GM19238 (cell line): ENCODE results near the gene RAB1B.
A peak's percentile ranks its signal among the peaks of the same experiment; 100 is the strongest.
"Not testable (repeated sequence)": the region's sequence is repeated elsewhere in the genome, so short reads cannot be mapped to it uniquely, and the experiment has no call there.

Experiments used
- DNase-seq: peaks from one replicate; pipeline ENCODE4 v3.0.0; 2011; ENCODE audit warnings: low spot score; ENCODE audit not compliant: insufficient read length

The RAB1B gene

DNA sequence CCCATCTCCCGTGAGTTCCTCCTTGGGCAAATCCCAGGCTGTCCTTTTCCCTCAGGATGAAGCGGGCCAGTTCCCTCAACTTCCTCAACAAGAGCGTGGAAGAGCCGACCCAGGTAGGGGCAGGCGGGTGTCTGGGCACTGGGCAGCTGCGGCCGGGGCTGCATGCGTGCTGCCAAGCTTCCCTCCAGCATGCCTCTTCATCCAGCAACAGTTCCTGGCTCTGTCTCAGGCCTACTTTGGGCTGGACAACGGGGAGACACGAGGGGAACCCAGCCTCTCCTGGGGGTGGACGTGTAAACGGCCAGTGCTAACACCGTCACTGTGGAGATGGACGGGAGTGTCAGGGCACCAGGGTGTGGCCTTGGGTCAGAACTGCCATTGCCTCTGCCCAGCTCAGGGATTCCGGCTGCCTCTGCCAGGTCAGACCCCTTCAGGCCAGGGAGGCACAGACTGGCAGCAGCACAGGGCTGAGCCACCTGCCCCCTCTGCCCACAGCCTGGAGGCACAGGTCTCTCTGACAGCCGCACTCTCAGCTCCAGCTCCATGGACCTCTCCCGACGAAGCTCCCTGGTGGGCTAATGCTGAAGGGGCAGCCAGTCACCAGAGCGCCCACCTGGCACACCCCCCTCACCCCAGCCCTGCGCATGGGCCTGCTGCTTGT is 1.9 kb upstream of the RAB1B start:
- DNase-seq = no peak

DNA sequence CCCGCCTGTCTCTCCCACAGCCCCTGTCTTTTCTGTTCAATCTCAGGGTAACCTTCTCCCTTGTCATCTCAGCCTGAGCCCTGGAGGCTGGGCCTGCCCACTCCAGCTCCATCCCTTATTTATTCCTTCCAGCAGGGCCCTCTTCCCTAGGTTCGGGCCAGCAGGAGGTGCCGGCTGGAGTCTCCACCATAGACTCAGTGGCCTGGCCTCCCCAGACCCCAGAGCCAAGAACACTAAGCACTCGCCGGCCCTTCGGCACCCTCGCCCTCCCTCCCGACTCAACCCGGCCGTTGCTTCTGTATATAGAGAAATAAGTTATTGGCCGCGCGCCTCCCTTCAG is 1.4 kb upstream of the RAB1B start:
- DNase-seq = no peak

DNA sequence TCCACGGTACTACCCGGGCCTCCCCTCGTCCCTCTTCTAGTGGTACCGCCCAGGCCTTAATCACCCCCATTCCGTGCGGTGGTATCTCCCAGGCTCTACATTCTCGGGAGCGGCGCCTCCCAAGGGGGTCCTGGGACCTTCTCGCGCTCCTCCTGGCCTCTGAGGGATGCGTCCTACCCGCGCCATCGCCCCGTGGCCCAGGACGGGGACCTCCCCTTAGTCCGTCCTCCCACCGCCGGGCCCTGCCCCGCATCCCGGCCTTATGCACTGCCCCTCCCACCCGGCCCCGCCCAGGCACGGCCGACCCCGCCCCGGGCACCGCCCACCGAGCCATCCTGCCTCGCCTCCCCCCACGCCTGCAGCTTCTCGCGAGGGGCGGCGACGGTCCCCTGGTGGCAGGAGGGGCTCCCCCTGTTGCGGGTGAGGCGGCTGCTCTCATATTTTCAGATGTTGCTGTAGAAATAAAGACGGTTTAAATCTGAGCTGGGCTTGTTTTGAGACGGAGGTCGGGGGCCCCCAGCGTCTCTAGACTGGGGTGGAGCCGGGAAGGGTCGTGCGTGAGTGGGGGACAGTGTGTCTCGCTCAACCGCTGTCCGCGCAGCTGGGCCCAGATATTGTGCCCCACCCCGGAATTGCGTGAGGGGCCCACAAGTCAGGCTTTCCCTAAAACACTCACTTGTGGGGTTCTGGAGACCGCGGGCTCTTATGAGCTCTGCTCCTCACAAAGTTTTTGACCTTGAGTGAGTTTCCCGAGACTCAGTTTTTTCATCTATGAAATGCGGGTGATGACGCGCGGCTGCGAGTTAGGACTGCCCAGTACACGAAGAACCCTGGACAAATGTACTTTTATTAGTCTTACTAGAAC is 828 bp upstream of the RAB1B start:
- DNase-seq = peak; percentile 85

DNA sequence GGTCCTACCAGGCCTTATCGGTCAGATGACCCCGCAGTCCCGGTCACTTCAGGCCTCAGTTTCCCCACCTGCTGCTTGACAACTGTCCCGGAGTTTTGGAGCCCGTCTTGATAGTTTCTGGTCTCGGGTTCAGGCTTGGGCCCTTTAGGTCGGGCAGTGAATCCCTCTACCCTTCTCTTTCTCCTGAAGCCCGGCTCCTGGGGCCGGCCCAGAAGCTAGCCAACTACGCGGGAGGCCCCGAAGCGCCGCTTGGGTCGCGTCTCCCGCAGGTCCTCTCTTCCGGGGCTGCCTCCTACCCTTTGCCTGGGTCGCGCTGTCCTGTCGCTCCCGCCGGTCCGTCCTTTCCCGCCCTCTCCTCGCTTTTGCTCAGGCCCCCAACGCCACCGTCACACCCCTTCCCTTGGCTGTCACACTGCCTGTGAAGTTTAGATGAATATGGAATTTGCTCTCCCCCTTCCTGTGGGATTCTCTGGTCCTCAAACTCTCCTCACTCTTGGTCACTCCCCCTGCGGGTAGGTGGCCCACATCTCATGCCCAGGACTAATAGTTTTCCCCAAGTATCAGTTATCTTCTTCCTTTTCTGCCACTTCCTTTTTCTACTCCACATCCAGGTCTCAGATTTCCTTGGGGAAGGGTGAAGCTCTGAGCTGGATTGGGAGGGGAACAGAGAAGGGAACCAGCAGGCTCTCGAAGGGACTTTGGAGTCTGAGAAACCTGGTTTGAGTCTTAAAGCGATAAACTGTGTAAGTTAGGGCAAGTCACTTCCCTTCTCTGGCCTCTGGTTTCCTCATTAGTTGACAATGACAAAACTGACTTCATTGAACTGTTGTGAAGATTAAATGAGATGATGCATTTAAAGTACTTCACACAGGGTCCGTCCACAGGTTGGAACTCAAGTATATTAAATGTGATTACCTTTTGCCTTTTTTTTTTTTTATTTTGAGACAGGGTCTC is 790 bp downstream of the RAB1B start:
- no peak for DNase-seq

DNA sequence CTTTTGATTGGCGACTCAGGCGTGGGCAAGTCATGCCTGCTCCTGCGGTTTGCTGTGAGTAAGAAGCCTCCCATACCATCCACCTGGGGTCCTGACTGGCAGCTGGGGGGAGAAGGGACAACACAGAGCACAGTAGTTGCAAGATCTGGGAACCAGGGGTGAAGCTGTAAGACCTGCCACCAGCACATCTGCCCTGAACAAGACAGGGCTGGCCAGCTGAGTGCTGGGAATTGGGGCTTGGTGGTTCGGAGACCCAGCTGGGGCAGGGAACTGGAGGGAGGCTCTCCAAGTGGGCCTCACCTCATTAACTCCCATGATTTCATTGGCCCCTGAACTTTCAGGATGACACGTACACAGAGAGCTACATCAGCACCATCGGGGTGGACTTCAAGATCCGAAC is 3.4 kb downstream of the RAB1B start:
- DNase-seq = no peak

DNA sequence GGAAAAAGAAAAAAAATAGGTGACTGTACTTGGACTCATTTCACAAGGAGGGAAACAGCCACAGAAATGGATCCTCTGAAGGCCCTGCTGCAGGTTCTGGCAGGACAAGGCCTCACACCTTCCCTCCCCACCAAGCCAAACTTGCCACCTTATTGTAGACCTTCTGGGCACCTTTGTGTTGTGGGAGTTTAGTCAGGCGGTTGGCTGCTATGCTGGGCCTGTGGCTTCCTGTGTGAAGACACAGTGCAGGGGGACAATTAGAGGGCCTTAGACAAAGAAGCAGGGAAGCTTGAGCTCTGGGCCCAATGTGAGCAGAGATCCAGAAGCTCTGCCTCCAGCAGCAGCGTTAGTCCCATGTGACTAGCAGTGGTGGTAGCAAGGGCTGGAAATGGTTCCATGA is 4.2 kb downstream of the RAB1B start:
- no peak for DNase-seq

DNA sequence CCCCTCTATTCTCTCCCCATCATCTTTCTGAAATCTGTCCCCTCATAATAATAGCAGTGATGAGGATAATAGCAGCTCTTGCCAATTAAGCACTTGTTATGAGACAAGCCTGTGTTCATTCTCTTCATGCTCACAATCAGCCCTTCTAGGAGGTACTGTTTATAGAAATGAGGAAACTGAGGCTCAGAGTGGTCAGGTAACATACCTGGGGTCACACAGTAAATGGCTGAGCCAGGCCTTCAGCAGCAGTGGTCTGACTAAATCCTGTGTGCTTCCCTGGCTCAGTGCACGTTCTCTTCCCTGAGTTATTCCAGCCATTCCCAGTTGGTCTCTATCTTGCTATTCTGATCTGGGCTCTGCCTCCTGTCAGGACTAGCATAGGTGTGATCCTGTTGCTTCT is 5.8 kb downstream of the RAB1B start:
- DNase-seq = no peak

DNA sequence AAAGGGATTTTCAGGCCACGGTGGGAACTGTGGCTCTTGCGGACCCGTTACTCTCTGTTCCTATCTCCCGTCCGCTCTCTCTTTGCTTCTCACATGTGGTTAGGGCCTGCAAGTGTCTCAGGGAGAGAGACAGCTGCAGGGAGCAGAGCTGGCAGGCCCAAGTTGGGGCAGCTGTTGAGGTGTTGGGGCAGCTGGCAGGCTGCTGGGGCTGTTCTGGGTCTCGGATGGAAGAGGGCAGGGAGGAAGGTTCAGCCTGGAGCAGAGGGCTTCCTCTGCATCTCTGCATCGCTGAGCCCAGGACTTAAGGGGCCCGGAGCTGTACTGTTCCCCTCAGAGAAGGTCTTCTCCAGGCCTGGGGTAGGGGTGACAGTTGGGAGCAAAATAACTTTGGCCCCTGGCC is 7.0 kb downstream of the RAB1B start:
- no peak for DNase-seq

DNA sequence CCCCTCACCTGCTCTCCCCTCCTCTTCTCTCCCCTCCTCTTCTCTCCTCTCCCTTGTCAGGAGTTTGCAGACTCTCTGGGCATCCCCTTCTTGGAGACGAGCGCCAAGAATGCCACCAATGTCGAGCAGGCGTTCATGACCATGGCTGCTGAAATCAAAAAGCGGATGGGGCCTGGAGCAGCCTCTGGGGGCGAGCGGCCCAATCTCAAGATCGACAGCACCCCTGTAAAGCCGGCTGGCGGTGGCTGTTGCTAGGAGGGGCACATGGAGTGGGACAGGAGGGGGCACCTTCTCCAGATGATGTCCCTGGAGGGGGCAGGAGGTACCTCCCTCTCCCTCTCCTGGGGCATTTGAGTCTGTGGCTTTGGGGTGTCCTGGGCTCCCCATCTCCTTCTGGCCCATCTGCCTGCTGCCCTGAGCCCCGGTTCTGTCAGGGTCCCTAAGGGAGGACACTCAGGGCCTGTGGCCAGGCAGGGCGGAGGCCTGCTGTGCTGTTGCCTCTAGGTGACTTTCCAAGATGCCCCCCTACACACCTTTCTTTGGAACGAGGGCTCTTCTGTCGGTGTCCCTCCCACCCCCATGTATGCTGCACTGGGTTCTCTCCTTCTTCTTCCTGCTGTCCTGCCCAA is 7.7 kb downstream of the RAB1B start:
- DNase-seq = no peak

DNA sequence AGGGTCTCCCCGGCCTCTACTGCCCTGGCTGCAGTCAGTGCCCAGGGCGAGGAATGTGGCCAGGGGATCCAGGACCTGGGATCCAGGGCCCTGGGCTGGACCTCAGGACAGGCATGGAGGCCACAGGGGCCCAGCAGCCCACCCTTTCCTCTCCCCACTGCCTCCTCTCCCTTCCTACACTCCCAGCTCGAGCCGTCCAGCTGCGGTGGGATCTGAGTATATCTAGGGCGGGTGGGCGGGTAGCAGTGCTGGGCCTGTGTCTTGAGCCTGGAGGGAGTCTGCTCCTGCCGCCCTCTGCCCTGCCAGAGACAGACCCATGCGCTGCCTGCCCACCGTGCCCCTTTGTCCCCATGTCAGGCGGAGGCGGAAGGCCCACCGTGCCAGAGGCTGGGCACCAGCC is 8.2 kb downstream of the RAB1B start:
- not testable (repeated sequence) for DNase-seq

DNA sequence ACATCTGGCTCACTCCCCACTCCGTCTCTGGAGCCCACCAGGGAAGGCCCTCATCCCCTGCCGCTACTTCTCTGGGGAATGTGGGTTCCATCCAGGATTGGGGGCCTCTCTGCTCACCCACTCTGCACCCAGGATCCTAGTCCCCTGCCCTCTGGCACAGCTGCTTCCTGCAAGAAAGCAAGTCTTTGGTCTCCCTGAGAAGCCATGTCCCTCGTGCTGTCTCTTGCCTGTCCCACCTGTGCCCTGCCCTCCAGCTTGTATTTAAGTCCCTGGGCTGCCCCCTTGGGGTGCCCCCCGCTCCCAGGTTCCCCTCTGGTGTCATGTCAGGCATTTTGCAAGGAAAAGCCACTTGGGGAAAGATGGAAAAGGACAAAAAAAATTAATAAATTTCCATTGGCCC is 8.6 kb downstream of the RAB1B start:
- DNase-seq = not testable (repeated sequence)

DNA sequence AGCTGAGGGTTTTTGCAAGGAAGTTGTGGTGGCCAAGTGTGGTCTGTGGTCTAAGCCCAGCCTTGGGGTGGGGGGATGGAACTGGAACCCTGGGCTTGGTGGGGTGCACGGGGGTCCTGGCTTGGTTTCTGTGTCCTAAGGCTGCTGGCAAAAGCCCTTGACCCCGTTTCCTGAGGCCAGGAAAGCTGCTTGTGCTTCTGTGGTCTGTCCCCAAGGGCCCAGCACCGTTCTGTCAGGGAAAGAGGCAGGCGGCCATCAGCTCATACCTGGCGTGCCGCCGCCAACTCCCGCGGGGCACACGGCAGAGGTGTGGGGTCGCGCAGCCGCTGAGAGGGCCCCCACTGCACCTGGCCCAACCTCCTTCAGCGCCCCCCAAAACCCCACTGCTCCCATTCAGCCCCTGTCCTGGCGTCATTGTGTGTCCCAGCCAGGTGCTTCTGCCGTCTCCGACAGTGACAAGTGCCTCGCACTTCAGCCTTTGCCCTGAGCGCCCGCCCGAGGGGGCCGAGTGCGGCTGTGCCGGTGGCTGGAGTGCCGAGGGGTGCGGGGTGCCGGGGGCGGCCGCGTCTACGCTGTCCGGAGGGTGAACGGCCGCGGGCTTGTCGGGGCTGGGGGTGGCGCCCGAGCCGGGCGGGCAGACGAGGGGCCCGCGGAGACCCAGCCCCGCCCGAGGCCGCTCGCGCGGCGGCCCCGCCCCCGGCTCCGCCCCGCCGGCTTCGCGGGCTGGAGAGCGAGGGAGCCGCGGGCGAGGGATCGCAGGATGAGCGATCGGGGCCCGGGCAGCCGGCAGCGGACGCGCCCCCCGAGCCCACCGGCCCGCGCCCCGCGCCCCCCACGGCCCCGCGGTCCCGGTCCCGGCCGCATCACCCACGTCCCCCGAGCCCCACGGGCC is 9.3 kb downstream of the RAB1B start, which contains the start of gene CNIH2:
Gene CNIH2 (plus strand): TSS at position 705 of the 892 bp plus-strand sequence. CDS start 282 bp downstream, outside the sequence.
- DNase-seq = peak; percentile 69

DNA sequence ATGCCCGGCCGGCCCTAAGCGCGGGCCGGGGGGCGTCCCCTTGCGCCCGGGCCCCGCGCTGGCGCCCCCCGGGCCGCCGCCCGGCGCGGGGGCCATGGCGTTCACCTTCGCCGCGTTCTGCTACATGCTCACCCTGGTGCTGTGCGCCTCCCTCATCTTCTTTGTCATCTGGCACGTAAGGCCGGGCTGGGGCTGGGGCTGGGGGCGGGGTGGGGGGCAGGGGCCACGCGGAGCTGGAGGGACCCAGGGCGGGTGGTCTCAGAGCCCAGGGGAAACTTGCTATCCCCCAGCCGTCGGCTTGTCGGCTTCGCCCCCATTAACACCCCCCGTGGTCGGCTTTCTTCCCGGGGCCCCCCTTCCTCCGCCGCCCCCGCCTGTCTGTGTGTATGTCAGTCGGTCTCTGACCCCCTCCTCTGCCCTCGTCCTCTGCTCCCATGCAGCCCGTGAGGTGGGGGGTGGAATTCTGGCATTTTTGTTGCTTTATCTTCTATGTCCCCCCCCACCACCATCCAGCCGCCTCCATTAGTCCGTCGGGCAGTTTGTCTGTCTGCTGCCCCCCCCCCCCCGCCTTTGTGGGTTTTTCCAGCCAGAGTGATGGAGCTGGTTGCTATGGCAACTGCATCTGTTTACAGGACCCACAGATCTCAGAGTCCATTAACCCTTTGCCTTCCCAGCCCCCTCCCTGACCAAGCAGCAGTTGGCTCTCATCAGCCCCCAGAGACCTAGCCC is 10.1 kb downstream of the RAB1B start:
- no peak for DNase-seq

DNA sequence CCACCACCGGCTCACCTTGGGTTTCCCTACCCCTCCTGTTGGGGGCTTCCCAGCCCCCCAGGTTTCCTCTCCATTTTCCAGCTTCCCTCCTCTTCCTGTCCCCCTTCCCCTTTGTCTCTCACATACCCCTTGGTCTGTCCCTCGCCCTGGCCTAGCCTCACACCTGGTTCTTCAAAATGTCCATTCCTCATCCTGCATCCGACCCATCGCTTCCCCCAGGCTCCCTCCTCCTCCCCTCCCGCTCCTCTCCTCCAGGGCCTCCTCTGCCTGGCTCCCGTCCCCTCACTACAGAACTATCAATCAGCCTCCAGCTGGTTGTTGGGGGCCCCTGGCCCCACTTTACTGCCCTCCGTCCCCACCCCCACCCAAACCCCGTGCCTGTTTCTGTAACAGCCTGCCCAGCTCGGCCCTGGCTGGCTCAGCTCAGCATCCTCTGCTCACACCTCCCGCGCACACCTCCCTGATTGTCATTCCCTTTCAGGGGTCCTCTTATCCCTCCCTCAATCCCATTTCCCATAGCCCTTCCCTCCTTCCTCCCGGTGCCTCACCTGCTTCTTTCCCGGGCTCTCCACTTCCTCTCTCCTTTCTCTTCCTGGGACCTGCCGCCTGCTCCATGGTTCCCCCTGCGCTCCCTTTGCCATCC is 10.8 kb downstream of the RAB1B start:
- no peak for DNase-seq

DNA sequence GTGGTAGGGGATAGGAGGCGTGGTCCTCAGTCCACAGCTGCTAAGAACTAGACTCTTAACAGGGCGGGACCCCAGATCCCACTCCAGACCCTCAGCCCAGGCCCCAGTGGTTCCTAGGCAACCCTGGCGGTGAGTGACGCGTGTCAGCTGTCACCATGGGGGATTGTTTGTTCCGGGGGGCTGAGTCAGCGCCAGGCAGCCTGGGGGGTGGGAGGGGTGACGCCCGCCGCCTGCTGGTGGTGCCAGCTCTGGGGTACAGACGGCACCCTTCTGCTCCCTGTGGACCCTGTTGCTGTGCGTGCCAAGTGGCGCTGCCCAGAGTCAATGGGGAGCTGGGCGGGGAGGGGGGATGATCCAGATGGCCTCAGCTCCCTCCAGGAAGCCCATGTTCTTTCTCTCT is 12.0 kb downstream of the RAB1B start:
- no peak for DNase-seq

DNA sequence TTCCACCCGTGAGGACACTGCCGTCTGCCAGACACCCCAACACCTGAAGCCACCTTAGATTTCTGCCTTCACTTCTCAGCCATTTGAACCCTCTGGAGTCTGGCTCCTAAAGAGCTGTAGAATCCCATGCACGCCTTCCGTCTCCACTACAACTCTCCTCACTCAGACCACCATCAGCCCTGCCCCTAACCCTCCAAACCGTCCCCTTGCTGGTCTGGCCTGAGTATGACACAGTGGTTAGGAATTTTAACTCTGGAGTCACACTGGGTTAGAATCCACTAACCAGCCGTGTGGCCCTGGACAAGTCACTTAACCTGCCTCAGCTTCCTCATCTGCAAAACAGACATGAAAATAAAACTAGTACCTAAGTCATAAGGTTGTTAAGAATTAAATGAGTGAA is 12.6 kb downstream of the RAB1B start:
- no peak for DNase-seq

DNA sequence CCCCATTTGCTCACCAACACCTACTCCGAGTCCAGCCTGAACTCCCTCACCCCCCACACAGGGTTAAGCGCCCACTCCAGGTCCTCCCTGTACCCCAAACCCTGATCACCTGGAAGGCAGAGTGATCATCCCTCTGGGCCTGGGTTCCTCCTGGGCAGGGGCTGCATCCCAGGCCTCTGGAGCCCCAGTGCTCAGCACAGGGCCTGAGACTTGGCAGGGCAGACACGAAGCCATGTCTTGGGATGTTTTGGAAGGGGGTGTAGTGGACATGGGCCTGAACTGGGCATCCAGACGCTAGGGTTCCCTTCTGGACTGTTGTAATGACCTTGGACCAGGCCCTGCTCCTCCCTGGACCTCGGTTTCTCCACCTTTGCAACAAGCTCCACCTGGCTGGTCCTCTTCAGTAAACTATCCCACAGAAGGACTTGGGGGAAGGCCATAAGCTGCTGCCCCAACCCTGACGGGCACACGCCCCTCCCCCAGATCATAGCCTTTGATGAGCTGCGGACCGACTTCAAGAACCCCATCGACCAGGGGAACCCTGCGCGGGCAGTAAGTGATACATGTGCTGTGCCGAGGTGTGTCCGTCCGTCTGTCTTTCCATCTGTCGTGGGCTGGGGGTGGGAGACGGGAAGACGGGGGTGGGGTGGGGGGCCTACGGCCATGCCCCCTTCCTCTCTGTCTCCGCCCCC is 13.5 kb downstream of the RAB1B start:
- no peak for DNase-seq
